LNCaP clone FGC (cell line): ENCODE measurements around the gene GAB2.

ENCODE experiments used
- DNase-seq: peaks from one replicate; pipeline ENCODE4 v3.0.0-alpha.2; 2011; ENCODE audit warnings: low read depth
- H3K4me3 ChIP-seq: 2 replicates; pipeline ENCODE4 v1.5.1; 2011; ENCODE audit warnings: mild to moderate bottlenecking, low read depth, low read length, control low read depth
- CTCF ChIP-seq: IDR thresholded peaks from 2 replicates; pipeline ENCODE4 v1.5.1; 2012; ENCODE audit warnings: mild to moderate bottlenecking; ENCODE audit not compliant: control insufficient read depth, insufficient read depth; ENCODE audit errors: extremely low read depth

GAB2 gene

GRCh38 chr11:78420796-78421209 is 3.2 kb upstream of the GAB2 start:
- DNase-seq = no peak
- 0 out of 2 replicates have a peak, but pooled peaks have one; percentile 1 for TF ChIP-seq CTCF

GRCh38 chr11:78420255-78420764 is 2.7 kb upstream of the GAB2 start:
- TF ChIP-seq CTCF = peak; percentile 48
- no peak for DNase-seq
- H3K4me3 ChIP-seq = no peak overlapping the region

More at GRCh38 chr11:78420796-78421209, 3.2 kb upstream of the GAB2 start:
- no peak overlapping the region for H3K4me3 ChIP-seq

GRCh38 chr11:78419327-78419726 is 1.7 kb upstream of the GAB2 start:
- no peak for DNase-seq
- H3K4me3 ChIP-seq = no peak overlapping the region
- TF ChIP-seq CTCF = no peak

GRCh38 chr11:78418584-78419211 is 1.1 kb upstream of the GAB2 start:
- DNase-seq = no peak
- no peak for TF ChIP-seq CTCF
- H3K4me3 ChIP-seq = no peak overlapping the region; the same call in 1 of the 2 replicates

- TF ChIP-seq CTCF = peak; percentile 26; the same call in 1 of the 2 replicates
- DNase-seq = no peak
- peak overlapping the region; percentile 53 for H3K4me3 ChIP-seq
These were observed 416 bp upstream of the GAB2 start for GRCh38 chr11:78417888-78418583.

GRCh38 chr11:78416285-78417174 is 1.1 kb downstream of the GAB2 start:
- peak; percentile 64 for TF ChIP-seq CTCF
- H3K4me3 ChIP-seq = peak overlapping the region; percentile 61
- no peak for DNase-seq
